H1 (cell line): ENCODE data around the gene ZNF423. TPM values are rescaled to one million over a fixed set of nuclear protein-coding genes. Genes with fewer than 3 reads are reported as not detected.
A peak's percentile ranks its signal among the peaks of the same experiment; 100 is the strongest.

Source experiments
- ATF3 ChIP-seq: IDR thresholded peaks from 2 replicates; pipeline ENCODE4 v1.6.1; 2011; ENCODE audit warnings: low read depth, mild to moderate bottlenecking, low read length; ENCODE audit not compliant: insufficient read depth
- RAD21 ChIP-seq, 2 experiments: IDR thresholded peaks in 1 of 2; conservative IDR thresholded peaks in 1 of 2; 2 replicates each; pipeline ENCODE4 v1.6.1; 2011; ENCODE audit warnings: low read depth in 2 of 2, low read length in 2 of 2, improper control_type of control experiment in 1 of 2, inconsistent platforms in 1 of 2, mild to moderate bottlenecking in 1 of 2, moderate library complexity in 1 of 2
- SIRT6 ChIP-seq: IDR thresholded peaks from one replicate; pipeline ENCODE4 v1.7.1; 2012; ENCODE audit warnings: low read length, inconsistent platforms
- TBP ChIP-seq: IDR thresholded peaks from 2 replicates; pipeline ENCODE4 v1.6.1; 2011; ENCODE audit warnings: low read depth, low read length, improper control_type of control experiment
- polyA plus RNA-seq, 7 experiments: library from polyadenylated mRNA; depleted of rRNA in 3 of 7; stranded (reverse) in 5 of 7; unstranded in 2 of 7; fragments of >200 nt in 5 of 7; fragments of 200-250 nt in 2 of 7; gene quantifications; 1 replicate in 5 of 7; 2 replicates in 1 of 7; 4 replicates in 1 of 7; pipeline versions ENCODE4 v1.2.1 to v1.2.3, GENCODE V29; 2011 to 2013; ENCODE audit warnings: missing spikeins in 2 of 7, mixed read lengths in 2 of 7
- total RNA-seq: library from RNA; stranded (reverse); fragmentation: NEBNext Ultra II Directional; extraction: Animal tissue kit (Norgen Biotek cat#: 25700); gene quantifications from 2 replicates; pipeline ENCODE4 v1.2.1, GENCODE V29; 2021

The ZNF423 gene
- total and polyA plus RNA-seq, 2 of the 8 experiments (the other 6 are each of a cell fraction or from before 2014, with no cell fraction given) = 38.2 to 52.3 TPM

GRCh38 chr16:49556606-49557446 is 299.1 kb downstream of the ZNF423 start (continued):
- peak; percentile 51 to 68 for TF ChIP-seq RAD21 (IDR thresholded peaks at IDR 0.05 in 1 of 2, conservative IDR thresholded peaks at IDR 0.05 in 1 of 2; ENCODE audit: low read depth in 2 of 2, low read length in 2 of 2)
- TF ChIP-seq TBP = no peak
- no peak for TF ChIP-seq ATF3
- TF ChIP-seq SIRT6 = no peak
- TF ChIP-seq, all 59 proteins: peak for 16
